ENCODE data around the gene CLEC2A. TPM values are rescaled to one million over a fixed set of nuclear protein-coding genes. Genes with fewer than 3 reads are reported as not detected.

Gene CLEC2A
- polyA plus RNA-seq, 1 donor from 2014 or later, result not detected

- Histone ChIP-seq H3K27me3 (ENCODE audit: insufficient read depth, low read depth, low read length) (no peaks in the 10 kb centered on the region), H3K9me3 (ENCODE audit: low read length) (no peaks in the 10 kb centered on the region), H3K4me3 (ENCODE audit: low read length) (no peak overlapping the region), H3K9ac (ENCODE audit: low read length) (no peak overlapping the region), H3K79me2 (replicated peaks; ENCODE audit: insufficient read depth, low read length) (no peaks in the 10 kb centered on the region), H3K36me3 (ENCODE audit: insufficient read depth, low read length) (no peaks in the 10 kb centered on the region), H2AFZ (ENCODE audit: low read depth, low read length) (no peak overlapping the region), H3F3A (ENCODE audit: insufficient read depth, low read length, poor library complexity, severe bottlenecking) (no peaks in the 10 kb centered on the region), H4K20me1 (ENCODE audit: insufficient read depth) (no peaks in the 10 kb centered on the region), H3K4me2 (ENCODE audit: low read length) (no peak overlapping the region), H3K27ac (ENCODE audit: low read length) (no peak overlapping the region), H3K9me2 (ENCODE audit: insufficient read depth, low read length) (no peaks in the 10 kb centered on the region)
- TF ChIP-seq SMC3 (conservative IDR thresholded peaks at IDR 0.05; ENCODE audit: poor library complexity), result no peak
- TF ChIP-seq POLR2AphosphoS5 (IDR thresholded peaks at IDR 0.05), result no peak
- no peak for TF ChIP-seq EP300 (conservative IDR thresholded peaks at IDR 0.05; ENCODE audit: poor library complexity, severe bottlenecking)
- no peak for TF ChIP-seq CTCF (IDR thresholded peaks at IDR 0.05; ENCODE audit: poor library complexity, severe bottlenecking)
- no peak for TF ChIP-seq MXI1 (conservative IDR thresholded peaks at IDR 0.05; ENCODE audit: poor library complexity, severe bottlenecking)
- no peak for TF ChIP-seq TAF1 (IDR thresholded peaks at IDR 0.05; ENCODE audit: low read depth)
- no peak for TF ChIP-seq RAD21 (conservative IDR thresholded peaks at IDR 0.05)
- TF ChIP-seq, protein P1, sequence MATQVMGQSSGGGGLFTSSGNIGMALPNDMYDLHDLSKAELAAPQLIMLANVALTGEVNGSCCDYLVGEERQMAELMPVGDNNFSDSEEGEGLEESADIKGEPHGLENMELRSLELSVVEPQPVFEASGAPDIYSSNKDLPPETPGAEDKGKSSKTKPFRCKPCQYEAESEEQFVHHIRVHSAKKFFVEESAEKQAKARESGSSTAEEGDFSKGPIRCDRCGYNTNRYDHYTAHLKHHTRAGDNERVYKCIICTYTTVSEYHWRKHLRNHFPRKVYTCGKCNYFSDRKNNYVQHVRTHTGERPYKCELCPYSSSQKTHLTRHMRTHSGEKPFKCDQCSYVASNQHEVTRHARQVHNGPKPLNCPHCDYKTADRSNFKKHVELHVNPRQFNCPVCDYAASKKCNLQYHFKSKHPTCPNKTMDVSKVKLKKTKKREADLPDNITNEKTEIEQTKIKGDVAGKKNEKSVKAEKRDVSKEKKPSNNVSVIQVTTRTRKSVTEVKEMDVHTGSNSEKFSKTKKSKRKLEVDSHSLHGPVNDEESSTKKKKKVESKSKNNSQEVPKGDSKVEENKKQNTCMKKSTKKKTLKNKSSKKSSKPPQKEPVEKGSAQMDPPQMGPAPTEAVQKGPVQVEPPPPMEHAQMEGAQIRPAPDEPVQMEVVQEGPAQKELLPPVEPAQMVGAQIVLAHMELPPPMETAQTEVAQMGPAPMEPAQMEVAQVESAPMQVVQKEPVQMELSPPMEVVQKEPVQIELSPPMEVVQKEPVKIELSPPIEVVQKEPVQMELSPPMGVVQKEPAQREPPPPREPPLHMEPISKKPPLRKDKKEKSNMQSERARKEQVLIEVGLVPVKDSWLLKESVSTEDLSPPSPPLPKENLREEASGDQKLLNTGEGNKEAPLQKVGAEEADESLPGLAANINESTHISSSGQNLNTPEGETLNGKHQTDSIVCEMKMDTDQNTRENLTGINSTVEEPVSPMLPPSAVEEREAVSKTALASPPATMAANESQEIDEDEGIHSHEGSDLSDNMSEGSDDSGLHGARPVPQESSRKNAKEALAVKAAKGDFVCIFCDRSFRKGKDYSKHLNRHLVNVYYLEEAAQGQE (IDR thresholded peaks at IDR 0.05; ENCODE audit: borderline replicate concordance), result no peak
- no peak for TF ChIP-seq EZH2 (IDR thresholded peaks at IDR 0.05; ENCODE audit: borderline replicate concordance, insufficient read depth, low read length, poor library complexity, severe bottlenecking)
These were observed 15.5 kb upstream of the CLEC2A start for GRCh38 chr12:9947674-9948073.

GRCh38 chr12:9944391-9944790 lies 12.2 kb upstream of the CLEC2A start:
- Histone ChIP-seq H3K4me3 (ENCODE audit: low read length) (no peak overlapping the region), H3K79me2 (replicated peaks; ENCODE audit: insufficient read depth, low read length) (no peaks in the 10 kb centered on the region)

More at GRCh38 chr12:9944391-9944790, 12.2 kb upstream of the CLEC2A start:
- Histone ChIP-seq H3K9me2 (ENCODE audit: insufficient read depth, low read length) (no peaks in the 10 kb centered on the region), H3K9ac (ENCODE audit: low read length) (no peak overlapping the region), H3K27me3 (ENCODE audit: insufficient read depth, low read depth, low read length) (no peaks in the 10 kb centered on the region), H3K36me3 (ENCODE audit: insufficient read depth, low read length) (no peaks in the 10 kb centered on the region), H3K9me3 (ENCODE audit: low read length) (no peaks in the 10 kb centered on the region), H3F3A (ENCODE audit: insufficient read depth, low read length, poor library complexity, severe bottlenecking) (no peaks in the 10 kb centered on the region), H3K4me2 (ENCODE audit: low read length) (no peak overlapping the region), H2AFZ (ENCODE audit: low read depth, low read length) (no peak overlapping the region), H3K27ac (ENCODE audit: low read length) (no peak overlapping the region), H4K20me1 (ENCODE audit: insufficient read depth) (no peaks in the 10 kb centered on the region)
- no peak for TF ChIP-seq EP300 (conservative IDR thresholded peaks at IDR 0.05; ENCODE audit: poor library complexity, severe bottlenecking)
- no peak for TF ChIP-seq MXI1 (conservative IDR thresholded peaks at IDR 0.05; ENCODE audit: poor library complexity, severe bottlenecking)
- TF ChIP-seq RAD21 (conservative IDR thresholded peaks at IDR 0.05), result no peak
- no peak for TF ChIP-seq POLR2AphosphoS5 (IDR thresholded peaks at IDR 0.05)
- TF ChIP-seq EZH2 (IDR thresholded peaks at IDR 0.05; ENCODE audit: borderline replicate concordance, insufficient read depth, low read length, poor library complexity, severe bottlenecking), result no peak
- no peak for TF ChIP-seq TAF1 (IDR thresholded peaks at IDR 0.05; ENCODE audit: low read depth)
- no peak for TF ChIP-seq CTCF (IDR thresholded peaks at IDR 0.05; ENCODE audit: poor library complexity, severe bottlenecking)
- no peak for TF ChIP-seq SMC3 (conservative IDR thresholded peaks at IDR 0.05; ENCODE audit: poor library complexity)
- TF ChIP-seq, protein P1 (IDR thresholded peaks at IDR 0.05; ENCODE audit: borderline replicate concordance), result no peak

All from neural cell (in vitro differentiated cells).